K562 (cell line): Measurements from ENCODE around the gene SCTR.

Experiments used
- BRCA1 ChIP-seq, 2 experiments: fragments of 450-650 bp in 1 of 2; sonication (generic) in 1 of 2; formaldehyde crosslinking in 1 of 2; IDR thresholded peaks; 2 replicates each; pipeline versions ENCODE4 v1.5.0 to v1.6.1; 2017 to 2020; ENCODE audit warnings: mild to moderate bottlenecking in 1 of 2, missing genetic modification reagents in 1 of 2
- ELF1 ChIP-seq: fragments of 200-800 bp; sonication (Bioruptor generic); IDR thresholded peaks from 2 replicates; pipeline ENCODE4 v1.6.1; 2016; ENCODE audit warnings: missing genetic modification characterization, missing compliant biosample characterization
- JUNB ChIP-seq: fragments of 450-650 bp; formaldehyde crosslinking; conservative IDR thresholded peaks from 2 replicates; pipeline ENCODE4 v1.4.0; 2020; ENCODE audit warnings: mild to moderate bottlenecking
- POLR2A ChIP-seq: fragments of 450-650 bp; conservative IDR thresholded peaks from 2 replicates; pipeline ENCODE4 v1.6.1; 2016
- PREB ChIP-seq: sonication (generic); formaldehyde crosslinking; IDR thresholded peaks from 2 replicates; pipeline ENCODE4 v1.8.1; 2023; ENCODE audit warnings: mild to moderate bottlenecking, missing genetic modification reagents
- SREBF1 ChIP-seq: fragments of 150-350 bp; IDR thresholded peaks from 2 replicates; pipeline ENCODE4 v1.6.1; 2014; ENCODE audit warnings: antibody characterized with exemption, low read depth, low read length, borderline replicate concordance
- ZNF133 ChIP-seq: fragments of 250-450 bp; sonication (Bioruptor Pico); IDR thresholded peaks from 2 replicates; pipeline ENCODE4 v1.4.0; 2020; ENCODE audit warnings: mild to moderate bottlenecking
- ZNF23 ChIP-seq: fragments of 250-450 bp; sonication (Bioruptor Pico); IDR thresholded peaks from 2 replicates; pipeline ENCODE4 v1.4.0; 2020; ENCODE audit warnings: mild to moderate bottlenecking

- TF ChIP-seq BRCA1 (IDR thresholded peaks at IDR 0.05), result no peak
- no peak for TF ChIP-seq BRCA1 (CRISPR knock-in tag; IDR thresholded peaks at IDR 0.05)
- TF ChIP-seq ELF1 (tag), result no peak
- TF ChIP-seq SREBF1, result no peak
- no peak for TF ChIP-seq ZNF23 (CRISPR knock-in tag)
- TF ChIP-seq ZNF133 (CRISPR knock-in tag), result no peak
- TF ChIP-seq PREB (CRISPR knock-in tag), result no peak
- TF ChIP-seq POLR2A, result no peak
- no peak for TF ChIP-seq JUNB
Measured at GRCh38 chr2:119423811-119424210, 100.5 kb downstream of the SCTR start.
